ENCODE measurements around the gene SMCO1.
"Not testable (repeated sequence)": the region's sequence is repeated elsewhere in the genome, so short reads cannot be mapped to it uniquely, and the experiment has no call there.

Gene SMCO1, protein sequence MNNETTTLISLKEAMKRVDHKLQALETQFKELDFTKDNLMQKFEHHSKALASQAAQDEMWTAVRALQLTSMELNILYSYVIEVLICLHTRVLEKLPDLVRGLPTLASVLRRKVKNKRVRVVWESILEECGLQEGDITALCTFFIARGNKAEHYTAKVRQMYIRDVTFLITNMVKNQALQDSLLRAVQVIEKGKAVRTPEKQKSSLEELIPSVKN

DNA sequence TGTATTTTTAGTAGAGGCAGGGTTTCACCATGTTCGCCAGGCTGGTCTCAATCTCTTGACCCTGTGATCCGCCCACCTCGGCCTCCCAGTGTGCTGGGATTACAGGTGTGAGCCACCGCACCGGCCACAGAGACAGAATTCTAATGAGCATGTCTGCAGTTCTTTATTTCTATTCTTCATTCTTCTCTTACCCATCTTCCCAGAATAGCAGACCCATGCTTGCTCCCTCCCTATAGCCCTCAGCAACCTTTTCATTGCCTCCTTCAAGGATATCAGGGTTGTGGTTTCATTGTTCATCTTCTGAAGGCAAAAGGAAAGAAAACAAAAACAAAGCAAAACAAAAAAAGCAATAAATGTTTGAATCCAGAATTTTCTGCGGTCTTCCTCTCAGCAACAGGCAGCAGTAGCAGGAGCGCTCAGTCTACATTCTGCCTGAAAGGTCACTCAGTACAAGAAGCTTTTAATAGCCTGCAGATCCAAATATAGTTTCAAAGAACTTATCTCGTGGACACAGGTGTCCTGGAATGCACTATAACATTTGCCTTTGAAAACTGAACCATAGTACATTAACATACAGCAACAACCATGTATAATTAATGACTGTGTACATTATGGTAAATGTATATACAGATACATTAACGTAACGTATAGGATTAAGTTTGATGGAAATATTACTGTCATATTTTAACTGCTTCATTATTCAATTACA is at the start of gene SMCO1:
Gene SMCO1, minus strand, starts transcription at position 434 of the 709 bp plus-strand sequence. Its CDS starts 137 bp downstream, at position 297.
- DNase-seq: no peak

DNA sequence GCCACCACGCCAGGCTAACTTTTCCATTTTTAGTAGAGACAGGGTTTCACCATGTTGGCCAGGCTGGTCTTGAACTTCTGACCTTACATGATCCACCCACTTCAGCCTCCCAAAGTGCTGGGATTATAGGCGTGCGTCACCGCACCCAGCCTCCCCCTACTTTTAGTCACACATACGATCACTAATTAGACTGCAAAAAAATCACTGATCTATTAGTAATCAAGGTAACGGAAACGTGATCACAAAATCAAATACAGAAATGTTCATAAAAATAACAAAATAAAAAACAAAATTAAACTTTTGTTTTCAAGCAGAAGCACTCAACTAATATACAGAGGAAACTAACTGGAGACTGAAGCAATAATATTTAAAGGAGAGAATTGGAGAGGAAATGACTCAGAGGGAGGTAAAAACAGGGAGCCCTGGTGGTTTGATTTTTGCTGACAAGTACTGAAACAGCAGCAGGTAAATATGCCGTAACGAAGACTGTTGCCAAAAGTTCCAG is 48.6 kb upstream of the SMCO1 start:
- peak; percentile 65 for DNase-seq

DNA sequence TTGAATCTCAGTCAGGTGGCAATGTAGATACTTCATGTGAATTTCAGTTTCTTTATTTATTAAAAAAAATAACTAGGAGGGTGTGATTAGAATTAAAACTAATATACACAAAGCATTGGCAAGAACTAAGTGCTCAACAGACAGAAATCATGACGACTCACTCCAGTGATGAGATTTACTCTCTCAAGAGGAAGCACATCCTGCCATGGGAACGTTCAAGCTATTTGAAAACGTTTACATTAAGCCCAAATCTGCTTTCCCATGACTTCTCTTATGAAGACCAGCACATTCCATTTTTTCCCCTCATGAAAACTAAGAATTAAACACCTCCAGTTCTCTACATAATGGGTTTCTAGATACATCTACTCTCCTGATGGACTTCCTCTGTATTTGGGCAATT is 44.7 kb upstream of the SMCO1 start:
- DNase-seq: no peak

DNA sequence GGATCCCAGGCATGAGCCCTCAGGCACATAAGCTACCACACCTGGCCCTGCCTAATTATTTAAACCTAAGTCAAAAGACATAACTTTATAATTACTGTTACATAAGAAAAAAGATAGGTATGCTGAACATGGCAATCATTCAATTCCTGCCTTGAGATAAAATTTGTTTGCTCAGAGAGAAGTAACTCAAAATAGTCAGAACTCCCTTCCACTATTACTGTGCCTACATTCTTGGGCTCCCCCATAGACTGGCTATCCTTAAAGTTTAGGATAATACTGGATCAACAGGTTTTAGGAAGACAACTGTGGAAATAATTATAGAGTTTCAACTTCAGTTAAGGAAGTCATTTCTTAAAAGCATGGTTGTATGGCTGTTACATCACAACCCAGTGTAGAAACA is 43.3 kb upstream of the SMCO1 start:
- no peak for DNase-seq

DNA sequence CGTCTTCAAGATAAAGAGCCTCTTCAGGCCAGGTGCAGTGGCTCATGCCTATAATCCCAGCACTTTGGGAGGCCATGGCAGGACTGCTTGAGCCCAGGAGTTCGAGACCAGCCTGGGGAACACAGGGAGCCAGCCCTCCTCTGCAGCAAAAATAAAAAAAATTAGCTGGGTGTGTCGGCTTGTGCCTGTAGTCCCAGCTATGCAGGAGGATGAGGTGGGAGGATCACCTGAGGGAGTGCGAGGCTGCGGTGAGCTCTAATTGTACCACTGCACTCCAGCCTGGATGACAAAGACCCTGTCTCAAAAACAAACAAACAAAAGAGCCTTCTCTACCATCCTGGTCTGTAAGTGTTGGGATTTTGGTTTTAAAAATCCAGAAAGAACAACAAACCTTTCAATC is 42.1 kb upstream of the SMCO1 start:
- DNase-seq: no peak

DNA sequence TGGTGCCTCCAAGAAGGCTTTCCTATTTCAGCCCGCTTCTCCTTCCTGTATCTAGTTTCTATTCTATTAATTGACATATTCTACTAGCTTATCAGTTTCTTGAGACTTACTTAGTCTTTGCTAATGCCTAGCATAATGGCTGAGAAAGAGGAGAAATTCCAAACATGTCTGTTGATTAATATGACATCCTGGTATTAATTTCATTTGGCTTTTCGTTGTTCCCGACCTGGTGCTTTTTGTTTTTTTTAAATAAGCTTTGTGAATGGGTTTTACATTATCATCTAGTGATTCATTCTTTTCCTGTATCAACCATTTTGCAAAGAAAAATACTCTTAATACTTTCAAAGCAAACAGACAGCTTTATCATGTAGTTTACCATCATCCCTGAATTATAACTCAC is 40.1 kb upstream of the SMCO1 start:
- no peak for DNase-seq

DNA sequence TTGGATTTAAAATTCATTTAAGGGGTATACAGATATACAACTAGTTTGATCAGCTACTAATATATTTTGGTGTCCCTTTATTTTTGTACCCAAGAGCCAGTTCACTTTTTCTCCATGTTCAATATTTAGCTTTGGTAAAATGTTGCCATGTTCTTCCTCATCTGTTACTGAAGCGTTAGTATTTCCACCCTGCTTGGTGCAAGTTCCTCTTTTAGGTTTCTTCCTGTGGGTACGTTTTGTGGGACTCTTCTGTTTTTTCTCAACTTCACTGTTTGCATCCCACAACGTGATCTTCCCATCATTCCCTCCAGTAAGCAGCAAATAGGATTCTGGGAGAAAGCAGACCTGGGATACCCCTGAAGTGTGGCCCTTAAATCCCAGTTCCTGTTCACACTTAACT is 39.1 kb upstream of the SMCO1 start:
- DNase-seq: no peak

DNA sequence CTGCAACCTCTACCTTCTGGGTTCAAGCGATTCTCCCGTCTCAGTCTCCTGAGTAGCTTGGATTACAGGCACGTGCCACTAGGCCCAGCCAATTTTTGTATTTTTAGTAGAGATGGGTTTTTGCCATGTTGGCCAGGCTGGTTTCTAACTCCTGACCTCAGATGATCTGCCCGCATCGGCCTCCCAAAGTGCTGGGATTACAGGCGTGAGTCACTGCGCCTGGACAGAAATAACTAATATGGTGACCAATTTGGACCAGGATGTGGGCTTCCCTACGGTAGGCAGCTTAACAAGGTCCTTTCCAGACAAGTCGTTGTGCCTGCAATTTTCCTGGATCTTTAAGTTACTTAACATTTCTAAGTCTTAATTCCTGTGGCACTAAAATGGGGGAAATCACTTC is 38.4 kb upstream of the SMCO1 start:
- DNase-seq: no peak

DNA sequence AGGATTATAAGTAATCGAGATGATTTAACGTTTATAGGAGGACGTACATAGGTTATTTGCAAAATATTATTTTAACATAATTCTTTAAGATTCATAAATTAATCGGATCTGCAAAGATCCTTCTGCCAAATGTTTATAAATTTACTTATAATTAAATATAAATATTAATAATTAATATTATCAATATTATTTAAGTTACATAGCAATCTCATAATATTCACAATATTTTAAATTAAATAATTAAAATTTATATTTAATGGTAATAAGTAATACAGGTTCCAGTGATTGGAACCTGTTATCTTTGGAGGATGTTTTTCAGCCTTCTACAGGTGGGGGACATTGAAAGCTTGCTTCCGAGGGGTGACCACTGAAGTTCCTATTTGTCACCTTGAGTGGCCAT is 37.1 kb upstream of the SMCO1 start:
- DNase-seq: no peak

DNA sequence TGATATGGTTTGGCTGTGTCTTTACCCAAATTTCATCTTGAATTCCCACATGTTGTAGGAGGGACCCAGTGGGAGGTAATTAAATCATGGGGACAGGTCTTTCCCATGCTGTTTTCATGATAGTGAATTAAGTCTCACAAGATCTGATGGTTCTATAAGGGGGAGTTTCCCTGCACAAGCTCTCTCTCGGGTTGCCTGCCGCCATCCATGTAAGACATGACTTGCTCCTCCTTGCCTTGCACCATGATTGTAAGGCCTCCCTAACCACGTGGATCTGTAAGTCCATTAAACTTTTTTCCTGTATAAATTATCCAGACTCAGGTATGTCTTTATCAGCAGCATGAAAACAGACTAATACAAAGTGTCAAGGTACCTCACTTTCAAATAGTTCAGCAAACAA is 35.0 kb upstream of the SMCO1 start:
- not testable (repeated sequence) for DNase-seq

DNA sequence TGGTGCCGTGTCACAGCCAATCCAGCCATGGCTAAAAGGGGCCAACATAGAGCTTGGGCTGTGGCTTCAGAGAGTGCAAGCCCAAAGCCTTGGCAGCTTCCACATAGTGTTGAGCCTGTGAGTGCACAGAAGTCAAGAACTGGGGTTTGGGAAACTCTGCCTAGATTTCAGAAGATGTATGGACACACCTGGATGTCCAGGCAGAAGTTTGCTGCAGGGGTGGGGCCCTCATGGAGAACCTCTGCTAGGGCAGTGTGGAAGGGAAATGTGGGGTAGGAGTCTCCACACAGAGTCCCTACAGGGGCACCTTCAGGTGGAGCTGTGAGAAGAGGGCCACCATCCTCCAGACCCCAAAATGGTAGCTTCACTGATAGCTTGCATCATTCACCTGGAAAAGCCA is 34.2 kb upstream of the SMCO1 start:
- DNase-seq: not testable (repeated sequence)

DNA sequence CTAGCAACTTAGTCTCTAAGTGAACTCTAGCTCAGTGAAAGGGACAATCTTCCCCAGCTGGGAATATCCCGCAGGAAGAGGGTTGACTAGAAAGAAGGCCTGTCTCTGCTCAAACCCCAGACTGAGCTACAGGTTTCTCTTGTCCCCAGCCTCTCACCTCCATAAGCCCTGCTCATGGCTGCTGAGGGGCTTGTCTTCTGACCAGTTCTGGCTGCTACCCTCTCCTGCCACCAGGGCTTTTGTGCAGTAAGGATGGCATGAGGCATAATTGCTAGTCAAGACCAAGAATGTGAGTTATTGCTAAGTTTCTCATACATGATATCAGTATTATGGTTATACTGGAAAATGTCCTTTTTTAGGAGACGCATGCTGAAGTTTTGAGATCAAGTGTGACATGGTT is 31.9 kb upstream of the SMCO1 start:
- DNase-seq: no peak

DNA sequence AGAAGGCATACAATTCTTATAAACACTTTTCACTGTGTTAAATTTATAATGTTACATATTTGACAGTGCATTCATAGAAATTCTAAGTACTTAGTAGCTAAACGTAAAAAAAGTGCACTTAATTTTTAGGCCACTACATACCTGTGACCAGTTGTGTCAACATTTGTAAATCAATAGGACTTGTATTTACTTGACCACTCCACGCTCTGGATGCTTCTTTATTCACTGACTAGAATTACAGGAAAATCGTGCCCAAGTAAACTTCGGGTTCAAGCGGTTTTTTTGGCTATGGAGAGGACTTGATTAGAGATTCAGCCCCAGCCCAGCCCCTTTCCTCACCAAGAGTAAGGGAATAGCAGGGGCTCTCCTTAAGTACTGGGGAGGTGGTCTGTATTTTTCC is 31.4 kb upstream of the SMCO1 start:
- no peak for DNase-seq

DNA sequence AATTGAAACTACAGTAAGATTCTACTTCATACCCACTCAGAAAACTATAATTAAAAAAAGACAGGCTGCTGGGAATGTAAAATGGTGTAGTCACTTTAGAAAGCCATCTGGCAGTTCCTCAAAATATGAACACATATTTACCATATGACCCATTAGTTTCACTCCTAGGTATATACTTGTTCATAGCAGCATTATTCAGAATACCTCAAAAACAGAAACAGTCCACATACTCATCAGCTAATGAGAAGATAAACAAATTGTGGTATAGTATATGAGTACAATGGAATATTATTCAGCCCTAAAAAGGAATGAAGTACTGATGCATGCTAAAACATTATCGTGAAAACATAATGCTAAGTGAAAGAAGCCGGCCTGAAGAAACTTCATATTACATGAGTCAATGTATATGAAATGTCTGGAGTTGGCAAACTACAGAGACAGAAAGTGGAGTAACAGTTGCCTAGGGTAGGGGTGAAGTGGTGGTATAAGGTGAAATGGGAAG is 29.4 kb upstream of the SMCO1 start:
- DNase-seq: no peak

DNA sequence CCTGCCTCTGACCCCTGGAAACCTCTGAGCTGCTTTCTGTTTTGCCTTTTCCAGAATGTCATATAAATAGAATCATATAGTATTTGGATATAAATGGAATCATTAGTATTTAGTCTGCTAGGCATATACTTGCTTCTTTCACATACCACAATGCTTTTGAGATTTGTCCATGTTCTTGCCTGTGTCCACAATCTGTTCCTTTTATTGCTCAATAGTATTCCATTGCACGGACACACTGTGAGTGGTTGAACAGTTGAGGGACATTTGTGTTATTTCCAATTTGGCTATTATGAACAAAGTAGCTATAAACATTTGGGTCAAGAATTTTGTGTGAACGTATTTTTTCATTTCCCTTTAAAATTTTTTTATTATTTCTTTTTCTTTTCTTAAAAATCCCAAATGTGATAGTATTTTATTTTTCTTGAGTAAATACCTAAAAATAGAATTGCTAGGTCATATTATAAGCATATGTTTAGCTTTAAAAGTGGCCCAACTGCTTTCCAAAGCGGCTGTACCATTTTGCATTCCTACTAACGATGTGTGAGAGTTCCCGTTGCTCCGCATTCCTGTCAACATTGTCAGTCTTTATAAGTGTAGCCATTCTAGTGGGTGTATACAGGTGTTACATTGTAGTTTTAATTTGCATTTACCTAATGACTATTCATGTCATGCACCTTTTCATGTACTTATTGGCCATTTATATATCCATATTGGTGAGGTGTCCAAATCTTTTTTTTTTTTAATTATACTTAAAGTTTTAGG is 26.7 kb upstream of the SMCO1 start:
- DNase-seq: no peak

DNA sequence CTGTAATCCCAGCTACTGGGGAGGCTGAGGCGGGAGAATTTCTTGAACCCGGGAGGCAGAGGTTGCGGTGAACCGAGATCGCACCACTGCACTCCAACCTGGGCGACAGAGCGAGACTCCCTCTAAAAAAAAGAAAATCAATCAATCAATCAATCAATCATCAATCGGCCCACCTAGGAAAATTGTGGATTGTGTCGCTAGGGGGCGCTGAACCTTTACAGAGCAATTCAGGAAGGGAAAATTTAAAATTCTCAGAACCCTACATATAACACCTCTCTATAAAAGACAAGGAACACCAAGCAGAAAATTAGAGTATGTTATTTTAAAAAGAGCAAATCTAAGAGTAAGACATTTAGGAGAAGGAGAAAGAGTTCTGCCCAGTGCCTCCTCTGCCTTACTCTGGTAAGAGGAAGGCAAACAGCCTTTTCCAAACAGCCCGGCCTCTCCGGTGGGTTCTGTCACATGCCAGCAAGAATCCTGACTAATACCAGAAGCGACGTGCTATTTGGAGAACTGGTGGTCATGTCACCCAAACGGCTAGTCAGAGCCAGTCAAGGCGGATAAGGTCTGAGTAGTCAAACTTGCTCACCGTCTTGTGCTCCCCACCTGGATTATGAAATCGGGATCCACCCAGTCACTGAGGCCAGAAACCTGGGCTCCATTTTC is 22.3 kb upstream of the SMCO1 start:
- peak; percentile 65 for DNase-seq

DNA sequence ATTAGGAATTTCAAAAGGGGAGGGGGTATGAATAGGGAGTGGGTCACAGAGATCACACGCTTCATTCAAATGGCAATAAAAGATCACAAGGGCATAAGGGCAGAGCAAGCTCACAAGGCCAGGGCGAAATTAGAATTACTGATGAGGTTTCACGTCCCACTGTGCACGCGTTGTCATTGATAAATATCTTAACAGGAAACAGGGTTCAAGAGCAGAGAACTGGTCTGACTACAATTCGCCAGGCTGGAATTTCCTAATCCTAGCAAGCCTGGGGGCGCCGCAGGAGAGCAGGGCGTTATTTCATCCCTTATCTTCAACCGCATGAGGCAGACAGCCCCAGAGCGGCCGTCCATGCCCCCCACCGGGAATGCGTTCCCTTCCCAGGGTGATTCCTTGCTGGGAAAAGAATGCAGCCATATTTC is 18.1 kb upstream of the SMCO1 start:
- DNase-seq: no peak

DNA sequence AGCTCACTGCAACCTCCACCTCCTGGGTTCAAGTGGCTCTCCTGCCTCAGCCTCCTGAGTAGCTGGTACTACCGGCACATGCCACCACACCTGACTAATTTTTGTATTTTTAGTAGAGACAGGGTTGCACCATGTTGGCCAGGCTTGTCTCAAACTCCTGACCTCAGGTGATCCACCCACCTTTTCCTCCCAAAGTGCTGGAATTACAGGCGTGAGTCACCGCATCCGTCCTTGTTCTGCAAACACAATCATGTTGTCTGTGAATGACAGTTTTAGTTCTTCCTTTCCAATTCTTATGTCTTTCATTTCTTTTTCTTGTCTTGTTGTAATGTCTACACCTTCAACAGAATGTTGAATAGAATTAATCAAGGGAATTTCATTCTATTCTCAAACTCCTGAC is 16.3 kb upstream of the SMCO1 start:
- DNase-seq: no peak

DNA sequence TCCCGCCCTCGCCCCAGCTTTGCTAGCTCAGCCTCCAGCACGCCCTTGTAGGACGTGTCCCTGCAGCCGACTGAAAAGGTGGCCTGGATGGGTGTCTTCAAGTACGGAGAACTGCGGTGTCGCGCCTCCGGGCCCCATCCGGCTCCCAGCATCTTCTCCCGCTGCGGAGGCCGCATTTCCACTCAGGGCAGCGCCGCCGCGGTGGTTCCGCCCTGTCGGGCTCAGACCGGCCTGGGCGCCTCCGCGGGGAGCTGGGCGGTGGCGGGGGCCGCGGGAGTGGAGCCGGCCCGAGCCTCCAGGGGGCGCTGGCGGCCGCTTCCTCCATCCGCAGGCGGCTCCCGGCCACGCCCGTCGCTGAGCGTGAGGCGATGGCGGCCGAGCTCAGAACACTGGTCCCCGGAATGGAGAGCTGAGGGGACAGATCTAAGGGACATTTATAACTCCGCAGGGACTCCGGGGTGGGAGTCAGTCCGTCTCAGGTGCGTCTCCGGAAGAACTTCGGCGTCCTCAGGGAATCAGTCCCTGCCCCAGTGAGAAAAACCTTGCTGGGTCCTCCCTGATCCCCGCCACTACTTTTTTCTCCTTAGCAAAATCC is 13.6 kb upstream of the SMCO1 start:
- DNase-seq: peak; percentile 78

DNA sequence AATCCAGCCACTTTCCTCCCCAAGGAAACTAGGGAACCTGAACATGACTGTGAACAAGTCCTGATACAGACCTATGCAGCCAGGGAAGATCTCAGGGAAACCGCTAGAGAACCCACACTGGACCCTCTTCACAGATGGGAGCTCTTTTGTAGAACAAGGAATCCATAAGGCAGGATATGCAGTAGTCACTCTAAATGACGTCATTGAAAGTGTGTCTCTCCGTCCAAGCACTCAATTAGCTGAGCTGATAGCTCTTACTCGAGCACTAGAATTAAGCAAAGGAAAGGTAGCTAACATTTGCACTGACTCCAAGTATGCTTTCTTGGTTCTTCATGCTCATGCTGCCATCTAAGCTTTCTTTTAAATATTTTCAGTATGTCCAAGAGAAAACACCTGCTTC is 10.0 kb upstream of the SMCO1 start:
- no peak for DNase-seq

DNA sequence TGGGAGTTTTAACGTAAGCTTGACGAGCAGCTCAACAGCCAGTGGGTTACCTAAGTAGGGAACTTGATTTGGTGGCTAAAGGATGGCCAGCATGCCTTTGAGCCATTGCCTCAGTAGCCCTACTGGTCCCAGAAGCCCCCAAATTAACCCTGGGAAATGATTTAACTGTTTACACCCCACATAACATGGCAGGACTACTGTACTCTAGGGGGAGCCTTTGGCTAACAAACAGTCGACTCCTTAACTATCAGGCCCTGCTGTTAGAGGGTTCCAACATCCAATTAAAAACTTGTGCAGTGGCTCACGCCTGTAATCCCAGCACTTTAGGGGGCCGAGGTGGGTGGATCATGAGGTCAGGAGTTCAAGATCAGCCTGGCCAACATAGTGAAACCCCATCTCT is 9.4 kb upstream of the SMCO1 start:
- DNase-seq: no peak

DNA sequence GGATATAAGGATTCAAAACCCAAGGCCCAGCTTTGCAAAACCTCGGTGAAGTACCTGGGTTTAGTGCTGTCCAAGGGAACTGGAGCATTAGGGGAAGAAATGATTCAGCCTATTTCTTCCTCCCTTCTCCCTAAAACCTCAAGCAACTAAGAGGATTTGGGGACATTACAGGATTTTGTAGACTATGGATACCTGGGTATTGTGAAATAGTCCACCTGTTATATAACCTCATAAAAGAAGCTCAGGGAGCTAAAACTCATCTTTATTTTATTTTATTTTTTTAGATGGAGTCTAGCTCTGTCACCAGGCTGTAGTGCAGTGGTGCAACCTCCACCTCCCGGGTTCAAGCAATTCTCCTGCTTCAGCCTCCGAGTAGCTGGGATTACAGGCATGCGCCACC is 8.7 kb upstream of the SMCO1 start:
- DNase-seq: no peak

DNA sequence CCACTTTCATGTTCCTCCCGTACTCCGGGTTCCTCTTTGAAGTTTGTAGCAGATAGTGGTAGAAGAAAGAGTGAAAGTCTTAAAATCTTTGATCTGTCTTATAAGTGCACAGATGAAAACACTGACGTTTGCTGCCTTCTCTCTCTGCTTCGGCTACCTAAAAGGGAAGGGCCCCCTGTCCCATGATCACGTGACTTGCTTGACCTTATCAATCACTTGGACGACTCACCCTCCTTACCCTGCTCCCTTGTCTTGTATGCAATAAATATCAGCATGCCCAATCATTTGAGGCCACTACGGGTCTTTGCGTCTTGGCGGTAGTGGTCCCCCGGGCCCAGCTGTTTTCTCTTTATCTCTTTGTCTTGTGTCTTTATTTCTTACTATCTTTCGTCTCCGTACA is 6.1 kb upstream of the SMCO1 start:
- not testable (repeated sequence) for DNase-seq
